T1000 (cell line): ENCODE data around the gene STK39.

Experiments
- DNase-seq: peaks from one replicate; lab custom pipeline; 2025; ENCODE audit warnings: mixed read lengths; lab: John Stamatoyannopoulos, UW

STK39 gene

GRCh38 chr2:167960089-167960747 lies 287.2 kb downstream of the STK39 start:
- DNase-seq, result no peak

- no peak for DNase-seq
Observed at GRCh38 chr2:167957662-167958061, 289.7 kb downstream of the STK39 start.

GRCh38 chr2:167955264-167955906 lies 292.0 kb downstream of the STK39 start:
- DNase-seq, result no peak

- DNase-seq, result no peak
Observed at GRCh38 chr2:167954495-167954894, 292.9 kb downstream of the STK39 start.

- no peak for DNase-seq
Observed at GRCh38 chr2:167953776-167954175, 293.6 kb downstream of the STK39 start.

- DNase-seq, result no peak
Observed at GRCh38 chr2:167950571-167950970, 296.8 kb downstream of the STK39 start.

GRCh38 chr2:167946441-167946841 lies 301.0 kb downstream of the STK39 start:
- no peak for DNase-seq

- no peak for DNase-seq
Observed at GRCh38 chr2:167945660-167946368, 301.6 kb downstream of the STK39 start.

GRCh38 chr2:167944825-167945659 lies 302.4 kb downstream of the STK39 start:
- no peak for DNase-seq

- no peak for DNase-seq
Observed at GRCh38 chr2:167943897-167944296, 303.5 kb downstream of the STK39 start.

- DNase-seq, result no peak
Observed at GRCh38 chr2:167943368-167943767, 304.0 kb downstream of the STK39 start.

- no peak for DNase-seq
Observed at GRCh38 chr2:167942366-167943081, 304.9 kb downstream of the STK39 start.

GRCh38 chr2:167941604-167942003 lies 305.8 kb downstream of the STK39 start:
- no peak for DNase-seq

GRCh38 chr2:167940734-167941507 lies 306.5 kb downstream of the STK39 start:
- no peak for DNase-seq

- DNase-seq, result no peak
Observed at GRCh38 chr2:167940346-167940725, 307.1 kb downstream of the STK39 start.

GRCh38 chr2:167939514-167940345 lies 307.7 kb downstream of the STK39 start:
- DNase-seq, result no peak

- no peak for DNase-seq
Observed at GRCh38 chr2:167937403-167937802, 310.0 kb downstream of the STK39 start.

- DNase-seq, result no peak
Observed at GRCh38 chr2:167935803-167936110, 311.6 kb downstream of the STK39 start.

GRCh38 chr2:167933097-167933814 lies 314.1 kb downstream of the STK39 start:
- no peak for DNase-seq
